ENCODE data around the gene LRRC42.
"Not testable (repeated sequence)": the region's sequence is repeated elsewhere in the genome, so short reads cannot be mapped to it uniquely, and the experiment has no call there.

LRRC42 gene

GRCh38 chr1:53959664-53960250, 13.6 kb downstream of the LRRC42 start:
- TF ChIP-seq JUND (IDR thresholded peaks at IDR 0.05; ENCODE audit: low read depth), result no peak
- no peak for DNase-seq (ENCODE audit: low read depth in 1 of 2, low spot score in 1 of 2)
- in situ Hi-C loops (cut with HindIII; ENCODE audit: low pct_unique_long_range_greater_than_20kb, low sequenced_read_pairs), result no loop called here

DNA sequence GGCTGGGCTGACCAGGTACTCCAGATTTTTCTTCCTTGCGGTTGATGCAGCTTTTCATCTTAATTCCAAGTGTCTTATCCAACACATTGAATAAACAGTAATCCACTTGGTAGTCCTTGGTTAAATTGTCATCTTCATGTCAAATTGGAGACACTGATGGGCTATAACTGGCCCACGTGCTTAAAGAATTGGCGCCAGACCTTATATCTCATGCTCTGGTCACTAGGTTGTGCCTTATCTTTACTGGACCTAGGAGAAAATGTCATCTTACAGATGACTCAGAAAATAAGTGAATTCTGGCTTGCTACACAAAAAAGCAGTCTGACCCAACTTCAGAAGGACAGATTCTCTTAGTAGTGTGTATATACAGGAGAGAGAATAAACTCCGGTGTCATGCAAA, 16.2 kb downstream of the LRRC42 start:
- no peak for DNase-seq (ENCODE audit: low read depth in 1 of 2, low spot score in 1 of 2)
- in situ Hi-C loops (cut with HindIII; ENCODE audit: low pct_unique_long_range_greater_than_20kb, low sequenced_read_pairs), result no loop called here
- no peak for TF ChIP-seq JUND (IDR thresholded peaks at IDR 0.05; ENCODE audit: low read depth)

DNA sequence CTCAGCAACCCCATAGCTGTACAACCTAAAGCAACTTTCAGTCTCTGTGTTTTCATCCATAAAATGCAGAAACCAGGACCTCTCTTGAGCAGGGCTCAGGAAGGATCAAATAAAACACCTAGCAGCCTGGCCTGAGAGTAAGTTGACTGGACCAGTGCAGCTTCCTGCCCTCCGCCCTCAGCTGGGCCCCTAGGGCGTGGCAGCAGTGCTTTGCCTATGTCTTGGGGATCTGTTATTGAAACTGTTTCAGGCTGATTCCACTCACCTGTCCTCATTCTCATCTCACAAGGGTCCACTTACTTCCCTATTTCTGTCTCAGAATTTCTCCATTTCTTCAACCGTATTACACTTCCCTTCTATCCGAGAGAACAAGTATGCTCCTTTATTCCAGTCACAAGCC, 17.3 kb downstream of the LRRC42 start:
- in situ Hi-C loops (cut with HindIII; ENCODE audit: low pct_unique_long_range_greater_than_20kb, low sequenced_read_pairs), result no loop called here
- no peak for DNase-seq (ENCODE audit: low read depth in 1 of 2, low spot score in 1 of 2)
- TF ChIP-seq JUND (IDR thresholded peaks at IDR 0.05; ENCODE audit: low read depth), result no peak

DNA sequence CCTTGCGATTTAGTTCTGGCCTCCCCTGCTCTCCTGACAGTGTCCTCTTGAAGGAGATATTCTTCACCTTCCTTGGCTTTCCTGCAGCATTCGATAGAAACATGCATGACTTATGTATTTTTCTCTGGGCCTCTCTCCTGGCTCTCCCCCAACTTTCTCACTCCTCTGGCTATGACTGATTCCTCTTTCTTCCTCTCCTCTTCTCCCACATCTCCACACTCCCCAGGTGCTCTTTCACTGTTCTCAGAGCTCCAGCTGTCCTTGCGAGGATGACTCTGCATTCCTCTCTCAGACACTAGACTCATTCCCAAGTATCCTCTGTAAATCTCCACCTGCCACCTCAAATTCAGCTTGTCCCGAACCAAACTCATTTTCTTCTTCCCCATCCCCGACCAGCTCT, 18.0 kb downstream of the LRRC42 start:
- DNase-seq (ENCODE audit: low read depth in 1 of 2, low spot score in 1 of 2), result no peak
- in situ Hi-C loops (cut with HindIII; ENCODE audit: low pct_unique_long_range_greater_than_20kb, low sequenced_read_pairs), result no loop called here
- TF ChIP-seq JUND (IDR thresholded peaks at IDR 0.05; ENCODE audit: low read depth), result no peak

GRCh38 chr1:53966794-53967193, 20.6 kb downstream of the LRRC42 start:
- TF ChIP-seq JUND (IDR thresholded peaks at IDR 0.05; ENCODE audit: low read depth), result no peak
- in situ Hi-C loops (cut with HindIII; ENCODE audit: low pct_unique_long_range_greater_than_20kb, low sequenced_read_pairs), result no loop called here
- no peak for DNase-seq (ENCODE audit: low read depth in 1 of 2, low spot score in 1 of 2)

DNA sequence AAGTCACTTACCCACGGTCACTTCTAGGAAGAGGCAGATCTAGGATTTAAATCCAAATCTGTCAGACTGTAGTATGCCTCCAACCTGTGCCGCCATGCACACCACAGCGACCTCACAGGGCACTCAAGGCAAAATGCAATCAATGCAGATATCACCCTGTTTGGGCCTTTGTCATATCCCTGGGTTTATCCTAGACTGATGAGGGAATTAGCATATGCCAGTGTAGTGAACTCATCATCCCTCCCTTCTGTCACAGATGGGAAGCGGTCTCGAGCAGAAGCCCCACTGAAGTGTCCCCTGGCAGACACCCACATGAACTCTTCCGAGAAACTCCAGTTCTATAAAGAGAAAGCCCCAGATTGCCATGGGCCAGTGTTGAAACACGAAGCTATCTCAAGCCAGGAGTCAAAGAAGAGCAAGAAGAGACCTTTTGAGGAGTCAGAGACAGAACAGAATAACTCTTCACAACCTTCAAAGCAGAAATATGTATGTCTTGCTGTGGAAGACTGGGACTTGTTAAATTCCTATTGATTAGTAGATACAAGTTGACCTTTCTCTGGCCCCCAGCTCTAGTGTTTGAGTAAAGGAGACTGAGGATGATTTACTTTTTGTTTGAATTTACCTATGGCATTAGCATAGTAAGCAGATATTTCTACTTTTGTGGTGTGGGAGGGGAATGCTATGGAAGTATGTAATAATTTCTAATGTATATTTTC, 21.4 kb downstream of the LRRC42 start:
- TF ChIP-seq JUND (IDR thresholded peaks at IDR 0.05; ENCODE audit: low read depth), result no peak
- DNase-seq (ENCODE audit: low read depth in 1 of 2, low spot score in 1 of 2), result no peak
- in situ Hi-C loops (cut with HindIII; ENCODE audit: low pct_unique_long_range_greater_than_20kb, low sequenced_read_pairs), result no loop called here

DNA sequence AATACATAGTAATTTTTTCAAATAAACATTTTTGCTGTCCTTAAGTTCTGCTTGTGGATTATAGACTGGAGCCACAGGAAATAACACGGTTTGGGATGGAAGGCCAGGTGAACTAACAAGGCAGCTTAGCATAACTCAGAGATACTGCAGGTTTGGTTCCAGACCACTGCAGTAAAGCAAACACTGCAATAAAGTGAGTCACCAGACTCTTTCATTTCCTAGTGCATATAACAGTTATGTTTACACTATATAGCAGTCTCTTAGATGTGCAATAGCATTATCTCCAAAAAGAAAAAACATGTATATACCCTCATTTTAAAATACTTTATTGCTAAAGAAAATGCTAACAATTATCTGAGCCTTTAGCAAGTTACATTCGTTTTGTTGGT, 22.0 kb downstream of the LRRC42 start:
- in situ Hi-C loops (cut with HindIII; ENCODE audit: low pct_unique_long_range_greater_than_20kb, low sequenced_read_pairs), result no loop called here
- no peak for DNase-seq (ENCODE audit: low read depth in 1 of 2, low spot score in 1 of 2)
- TF ChIP-seq JUND (IDR thresholded peaks at IDR 0.05; ENCODE audit: low read depth), result no peak

GRCh38 chr1:53969323-53969722, 23.2 kb downstream of the LRRC42 start:
- DNase-seq (ENCODE audit: low read depth in 1 of 2, low spot score in 1 of 2); in situ Hi-C loops (cut with HindIII; ENCODE audit: low pct_unique_long_range_greater_than_20kb, low sequenced_read_pairs): not testable (repeated sequence)

DNA sequence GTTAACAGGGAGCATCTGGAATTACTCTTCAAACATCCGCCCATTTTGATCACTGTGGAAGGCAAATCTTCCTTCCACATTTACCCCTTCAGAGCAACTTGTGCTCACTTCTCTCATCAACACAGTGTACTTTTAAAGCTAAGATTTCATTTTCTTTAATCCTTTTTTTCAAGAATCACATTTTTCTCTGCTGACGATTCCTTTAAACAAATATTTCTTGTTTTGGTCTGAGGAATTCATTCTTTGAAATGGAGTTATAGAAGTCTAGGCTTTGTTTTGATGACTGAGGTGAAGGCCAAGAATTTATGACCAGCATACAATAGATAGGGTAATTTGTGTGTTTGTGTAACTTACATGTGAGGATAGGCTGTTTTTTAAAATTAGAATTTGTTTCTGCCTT, 25.6 kb downstream of the LRRC42 start:
- TF ChIP-seq JUND (IDR thresholded peaks at IDR 0.05; ENCODE audit: low read depth), result no peak
- in situ Hi-C loops (cut with HindIII; ENCODE audit: low pct_unique_long_range_greater_than_20kb, low sequenced_read_pairs), result no loop called here
- DNase-seq (ENCODE audit: low read depth in 1 of 2, low spot score in 1 of 2), result no peak

GRCh38 chr1:53975861-53976260, 29.7 kb downstream of the LRRC42 start:
- DNase-seq (ENCODE audit: low read depth in 1 of 2, low spot score in 1 of 2), result no peak
- in situ Hi-C loops (cut with HindIII; ENCODE audit: low pct_unique_long_range_greater_than_20kb, low sequenced_read_pairs), result no loop called here
- no peak for TF ChIP-seq JUND (IDR thresholded peaks at IDR 0.05; ENCODE audit: low read depth)

- no peak for TF ChIP-seq JUND (IDR thresholded peaks at IDR 0.05; ENCODE audit: low read depth)
- in situ Hi-C loops (cut with HindIII; ENCODE audit: low pct_unique_long_range_greater_than_20kb, low sequenced_read_pairs), result no loop called here
- DNase-seq (ENCODE audit: low read depth in 1 of 2, low spot score in 1 of 2), result no peak
Observed at GRCh38 chr1:53979712-53980450, 33.7 kb downstream of the LRRC42 start.

DNA sequence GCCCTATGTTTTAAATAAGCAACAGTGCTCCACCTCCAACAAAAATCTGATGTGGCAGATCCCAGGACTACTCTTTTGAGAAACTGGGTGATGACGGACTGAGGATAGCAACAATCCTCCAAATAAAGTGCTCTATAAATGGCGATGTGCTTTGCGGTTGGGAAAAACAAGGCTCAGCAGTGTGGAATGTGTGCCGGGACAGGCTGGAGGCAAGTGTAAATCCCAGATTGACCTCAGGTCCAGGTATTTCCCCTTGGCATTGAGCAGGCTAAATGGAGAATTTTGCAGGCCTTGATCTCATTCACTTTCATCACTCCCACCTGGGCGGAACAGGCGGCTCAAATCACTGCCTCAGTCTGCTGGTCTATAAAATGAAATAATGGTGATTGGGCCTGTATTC, 35.1 kb downstream of the LRRC42 start:
- in situ Hi-C loops (cut with HindIII; ENCODE audit: low pct_unique_long_range_greater_than_20kb, low sequenced_read_pairs), result no loop called here
- no peak for TF ChIP-seq JUND (IDR thresholded peaks at IDR 0.05; ENCODE audit: low read depth)

GRCh38 chr1:53982034-53982762, 36.0 kb downstream of the LRRC42 start:
- DNase-seq (ENCODE audit: low read depth in 1 of 2, low spot score in 1 of 2), result no peak
- in situ Hi-C loops (cut with HindIII; ENCODE audit: low pct_unique_long_range_greater_than_20kb, low sequenced_read_pairs), result no loop called here
- TF ChIP-seq JUND (IDR thresholded peaks at IDR 0.05; ENCODE audit: low read depth), result no peak

More for the DNA sequence above, 35.1 kb downstream of the LRRC42 start:
- DNase-seq (ENCODE audit: low read depth in 1 of 2, low spot score in 1 of 2), result no peak
